Measurements from ENCODE around the gene SEPTIN10. TPM values are rescaled to one million over a fixed set of nuclear protein-coding genes. Genes with fewer than 3 reads are reported as not detected.

The SEPTIN10 gene
- total RNA-seq, 1 experiment from 2014 or later: 92.5 TPM

- H3K23ac ChIP-seq (ENCODE audit: insufficient read length, low read depth, low read length): no peak overlapping the region
- H3K36me3 Mint-ChIP-seq (ENCODE audit: insufficient read depth in 1 of 3, low read depth in 3 of 3): peaks cover 19 to 56% (median 47%) of the 10 kb centered on the region in 3 experiments; a peak in 6 of 7 replicates
- TF ChIP-seq CTCF (conservative IDR thresholded peaks at IDR 0.05): no peak
- H3K27ac Mint-ChIP-seq: no peak overlapping the region; a peak in 1 of 7 replicates
- no peaks in the 10 kb centered on the region for H3K23me2 ChIP-seq (ENCODE audit: insufficient read length, low read depth, low read length, poor library complexity, severe bottlenecking)
- no peak overlapping the region for H2BK12ac ChIP-seq (ENCODE audit: insufficient read length, low read depth, low read length)
- no peaks in the 10 kb centered on the region for H3K9me3 Mint-ChIP-seq
- no peaks in the 10 kb centered on the region for H3K27me3 Mint-ChIP-seq (ENCODE audit: low read depth)
- no peaks in the 10 kb centered on the region for H3K9me3 ChIP-seq (ENCODE audit: control insufficient read depth, low read depth, low read length)
- H3K4me1 ChIP-seq (ENCODE audit: insufficient read depth, low read length): no peaks in the 10 kb centered on the region
- no peak for DNase-seq
- no peak overlapping the region for H2AFZ ChIP-seq (ENCODE audit: low read length)
- H2AK5ac ChIP-seq (ENCODE audit: insufficient read length, low read length): no peak overlapping the region
- no peak overlapping the region for H3K4me3 Mint-ChIP-seq
- no peak overlapping the region for H2BK120ac ChIP-seq (ENCODE audit: low read depth, low read length, poor library complexity, severe bottlenecking)
- no CpG with 5 or more reads among the region's 2 CpGs for WGBS (ENCODE audit: extremely low coverage, insufficient read length, low lambda C conversion rate)
- no peak overlapping the region for H3K9ac ChIP-seq (ENCODE audit: extremely low read depth, insufficient read length, low read length)
- H3K27me3 ChIP-seq (ENCODE audit: insufficient read depth, low read length): no peaks in the 10 kb centered on the region
- no peaks in the 10 kb centered on the region for H4K20me1 ChIP-seq (ENCODE audit: control insufficient read depth, insufficient read depth, insufficient read length)
- H2BK20ac ChIP-seq (ENCODE audit: low read depth, low read length, poor library complexity, severe bottlenecking): no peak overlapping the region
- peaks cover 0 to 2% of the 10 kb centered on the region in 2 experiments; a peak in 1 of 4 replicates for H3K4me1 Mint-ChIP-seq
- H3K79me2 ChIP-seq (ENCODE audit: insufficient read depth, low read length): no peaks in the 10 kb centered on the region
- no peak overlapping the region for H3K27ac ChIP-seq (ENCODE audit: insufficient read length, low read depth, low read length)
- no peaks in the 10 kb centered on the region for H3K79me1 ChIP-seq (ENCODE audit: insufficient read depth, low read depth, low read length, poor library complexity, severe bottlenecking)
- no peak overlapping the region for H3T11ph ChIP-seq (ENCODE audit: low read length)
- H3K18ac ChIP-seq (ENCODE audit: insufficient read length, low read depth, low read length): no peak overlapping the region
- no peak overlapping the region for H2BK15ac ChIP-seq (ENCODE audit: low read depth, low read length)
- H4K8ac ChIP-seq (replicated peaks; ENCODE audit: insufficient read length, low read depth, low read length): no peak overlapping the region
- no peak overlapping the region for H4K91ac ChIP-seq (ENCODE audit: insufficient read length, low read depth, low read length)
- no peak overlapping the region for H2BK5ac ChIP-seq (ENCODE audit: insufficient read length, low read length)
- no peak overlapping the region for H3K14ac ChIP-seq (ENCODE audit: insufficient read depth, low read length)
- H3K56ac ChIP-seq (ENCODE audit: insufficient read length, low read depth, low read length): no peak overlapping the region
- H3K4me2 ChIP-seq (ENCODE audit: insufficient read depth, insufficient read length, low read length): no peak overlapping the region
- H3K4ac ChIP-seq (ENCODE audit: low read depth, low read length): no peak overlapping the region
- H4K5ac ChIP-seq (ENCODE audit: insufficient read length, low read depth, low read length): no peak overlapping the region
Observed at GRCh38 chr2:109563288-109563687, 50.5 kb downstream of the SEPTIN10 start.
